C4-2B (cell line): ENCODE results near the gene PNPLA5.

ENCODE experiments used
- CTCF ChIP-seq: fragments of 450-650 bp; conservative IDR thresholded peaks from 2 replicates; pipeline ENCODE4 v1.5.1; 2017; ENCODE audit warnings: mild to moderate bottlenecking
- ZFX ChIP-seq: fragments of 450-650 bp; IDR thresholded peaks from 2 replicates; pipeline ENCODE4 v1.6.1; 2017

GRCh38 chr22:43884600-43885318 is 7.1 kb downstream of the PNPLA5 start:
- peak; percentile 86 for TF ChIP-seq CTCF
- no peak for TF ChIP-seq ZFX
